HEK293 (cell line): ENCODE data around the gene FXYD3.

Experiments used
- CTCF ChIA-PET: fragments of 350-600 bp; formaldehyde crosslinking; extraction: SDS; loops from one replicate; lab custom pipeline; 2021; ENCODE audit warnings: antibody characterized with exemption; lab: Yijun Ruan, JAX
- POLR2A ChIA-PET: fragments of 300-600 bp; formaldehyde crosslinking; extraction: SDS; loops from one replicate; lab custom pipeline; 2020; ENCODE audit warnings: antibody characterized with exemption, inconsistent platforms; lab: Yijun Ruan, JAX
- H3K27ac ChIP-seq: fragments of 200-500 bp; sonication (Bioruptor generic); 2 replicates; pipeline ENCODE4 v1.5.1; 2014; ENCODE audit warnings: low read depth, low read length, control low read depth, inconsistent platforms; ENCODE audit errors: extremely low read depth
- H3K36me3 ChIP-seq, 2 experiments: fragments of 200-500 bp in 1 of 2; sonication (Bioruptor generic) in 1 of 2; 1 replicate in 1 of 2; 2 replicates in 1 of 2; pipeline ENCODE4 v1.5.1; 2014 to 2017; ENCODE audit warnings: inconsistent platforms in 2 of 2, low read length in 2 of 2; ENCODE audit not compliant: control insufficient read depth in 2 of 2, insufficient read depth in 1 of 2
- H3K4me1 ChIP-seq: fragments of 200-500 bp; sonication (Bioruptor generic); 2 replicates; pipeline ENCODE4 v1.5.1; 2014; ENCODE audit warnings: mild to moderate bottlenecking, low read length, inconsistent platforms; ENCODE audit not compliant: control insufficient read depth, insufficient read depth
- H3K4me3 ChIP-seq: 2 replicates; pipeline ENCODE4 v1.5.1; 2011; ENCODE audit warnings: low read depth, mild to moderate bottlenecking, control low read depth, low read length, moderate library complexity
- H3K9me3 ChIP-seq: fragments of 200-500 bp; sonication (Bioruptor generic); 2 replicates; pipeline ENCODE4 v1.5.1; 2014; ENCODE audit warnings: low read depth, low read length, inconsistent platforms; ENCODE audit not compliant: control insufficient read depth, insufficient read depth
- HIC1 ChIP-seq: fragments of 450-650 bp; formaldehyde crosslinking; IDR thresholded peaks from 2 replicates; pipeline ENCODE4 v1.5.1; 2016; ENCODE audit warnings: missing biosample characterization, missing genetic modification characterization
- ZBTB6 ChIP-seq: fragments of 450-650 bp; formaldehyde crosslinking; IDR thresholded peaks from 2 replicates; pipeline ENCODE4 v1.5.1; 2017; ENCODE audit warnings: missing biosample characterization, missing genetic modification characterization
- ZIC2 ChIP-seq: fragments of 450-650 bp; formaldehyde crosslinking; IDR thresholded peaks from 2 replicates; pipeline ENCODE4 v1.5.1; 2016; ENCODE audit warnings: missing biosample characterization, missing genetic modification characterization
- ZNF140 ChIP-seq: fragments of 450-650 bp; formaldehyde crosslinking; IDR thresholded peaks from 2 replicates; pipeline ENCODE4 v1.5.1; 2016; ENCODE audit warnings: missing biosample characterization, missing genetic modification characterization
- ZNF2 ChIP-seq: fragments of 450-650 bp; formaldehyde crosslinking; IDR thresholded peaks from 2 replicates; pipeline ENCODE4 v1.5.1; 2016; ENCODE audit warnings: missing biosample characterization, missing genetic modification characterization
- ZNF266 ChIP-seq: fragments of 450-650 bp; formaldehyde crosslinking; IDR thresholded peaks from 2 replicates; pipeline ENCODE4 v1.5.1; 2016; ENCODE audit warnings: missing biosample characterization, missing genetic modification characterization, low read depth
- ZNF521 ChIP-seq: fragments of 450-650 bp; formaldehyde crosslinking; IDR thresholded peaks from 2 replicates; pipeline ENCODE4 v1.5.1; 2017; ENCODE audit warnings: missing biosample characterization, mild to moderate bottlenecking, missing genetic modification characterization
- ZNF548 ChIP-seq: fragments of 450-650 bp; formaldehyde crosslinking; IDR thresholded peaks from 2 replicates; pipeline ENCODE4 v1.5.1; 2016; ENCODE audit warnings: missing biosample characterization, missing genetic modification characterization
- ZNF658 ChIP-seq: fragments of 450-650 bp; formaldehyde crosslinking; IDR thresholded peaks from 2 replicates; pipeline ENCODE4; 2016; ENCODE audit warnings: missing biosample characterization, missing genetic modification characterization
- ZNF692 ChIP-seq: fragments of 450-650 bp; formaldehyde crosslinking; IDR thresholded peaks from 2 replicates; pipeline ENCODE4 v1.5.1; 2016; ENCODE audit warnings: missing biosample characterization, missing genetic modification characterization
- ZNF776 ChIP-seq: fragments of 450-650 bp; formaldehyde crosslinking; IDR thresholded peaks from 2 replicates; pipeline ENCODE4 v1.5.0; 2017; ENCODE audit warnings: missing biosample characterization, missing genetic modification characterization, borderline replicate concordance
- ZNF777 ChIP-seq: fragments of 450-650 bp; formaldehyde crosslinking; IDR thresholded peaks from 2 replicates; pipeline ENCODE4 v1.5.1; 2017; ENCODE audit warnings: missing biosample characterization, missing genetic modification characterization, borderline replicate concordance
- ZNF791 ChIP-seq: fragments of 450-650 bp; formaldehyde crosslinking; IDR thresholded peaks from 2 replicates; pipeline ENCODE4 v1.5.1; 2016; ENCODE audit warnings: missing biosample characterization, missing genetic modification characterization
- TF ChIP-seq, protein P1 (sequence below): fragments of 450-650 bp; formaldehyde crosslinking; IDR thresholded peaks from 2 replicates; pipeline ENCODE4 v1.5.1; 2017; ENCODE audit warnings: missing biosample characterization, missing genetic modification characterization
- TF ChIP-seq, protein P2 (sequence below): fragments of 450-650 bp; formaldehyde crosslinking; IDR thresholded peaks from 2 replicates; pipeline ENCODE4 v1.5.1; 2016; ENCODE audit warnings: missing biosample characterization, missing genetic modification characterization
- TF ChIP-seq, protein P3 (sequence below): fragments of 450-650 bp; IDR thresholded peaks from 2 replicates; pipeline ENCODE4 v1.5.1; 2018; ENCODE audit warnings: missing biosample characterization, missing genetic modification characterization
- TF ChIP-seq, protein P4 (sequence below): fragments of 450-650 bp; formaldehyde crosslinking; IDR thresholded peaks from 2 replicates; pipeline ENCODE4 v1.5.1; 2016; ENCODE audit warnings: missing biosample characterization, missing genetic modification characterization
- TF ChIP-seq, protein P5 (sequence below): fragments of 450-650 bp; formaldehyde crosslinking; IDR thresholded peaks from 2 replicates; pipeline ENCODE4 v1.5.1; 2016; ENCODE audit warnings: missing biosample characterization, missing genetic modification characterization

Gene FXYD3

GRCh38 chr19:35087393-35087792, 28.2 kb upstream of the FXYD3 start (continued):
- TF ChIP-seq ZBTB6 (no peak), ZNF521 (no peak), ZNF266 (tag by site-specific recombination) (no peak)
- TF ChIP-seq, protein P1, sequence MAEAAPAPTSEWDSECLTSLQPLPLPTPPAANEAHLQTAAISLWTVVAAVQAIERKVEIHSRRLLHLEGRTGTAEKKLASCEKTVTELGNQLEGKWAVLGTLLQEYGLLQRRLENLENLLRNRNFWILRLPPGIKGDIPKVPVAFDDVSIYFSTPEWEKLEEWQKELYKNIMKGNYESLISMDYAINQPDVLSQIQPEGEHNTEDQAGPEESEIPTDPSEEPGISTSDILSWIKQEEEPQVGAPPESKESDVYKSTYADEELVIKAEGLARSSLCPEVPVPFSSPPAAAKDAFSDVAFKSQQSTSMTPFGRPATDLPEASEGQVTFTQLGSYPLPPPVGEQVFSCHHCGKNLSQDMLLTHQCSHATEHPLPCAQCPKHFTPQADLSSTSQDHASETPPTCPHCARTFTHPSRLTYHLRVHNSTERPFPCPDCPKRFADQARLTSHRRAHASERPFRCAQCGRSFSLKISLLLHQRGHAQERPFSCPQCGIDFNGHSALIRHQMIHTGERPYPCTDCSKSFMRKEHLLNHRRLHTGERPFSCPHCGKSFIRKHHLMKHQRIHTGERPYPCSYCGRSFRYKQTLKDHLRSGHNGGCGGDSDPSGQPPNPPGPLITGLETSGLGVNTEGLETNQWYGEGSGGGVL (tag by site-specific recombination) = no peak

DNA sequence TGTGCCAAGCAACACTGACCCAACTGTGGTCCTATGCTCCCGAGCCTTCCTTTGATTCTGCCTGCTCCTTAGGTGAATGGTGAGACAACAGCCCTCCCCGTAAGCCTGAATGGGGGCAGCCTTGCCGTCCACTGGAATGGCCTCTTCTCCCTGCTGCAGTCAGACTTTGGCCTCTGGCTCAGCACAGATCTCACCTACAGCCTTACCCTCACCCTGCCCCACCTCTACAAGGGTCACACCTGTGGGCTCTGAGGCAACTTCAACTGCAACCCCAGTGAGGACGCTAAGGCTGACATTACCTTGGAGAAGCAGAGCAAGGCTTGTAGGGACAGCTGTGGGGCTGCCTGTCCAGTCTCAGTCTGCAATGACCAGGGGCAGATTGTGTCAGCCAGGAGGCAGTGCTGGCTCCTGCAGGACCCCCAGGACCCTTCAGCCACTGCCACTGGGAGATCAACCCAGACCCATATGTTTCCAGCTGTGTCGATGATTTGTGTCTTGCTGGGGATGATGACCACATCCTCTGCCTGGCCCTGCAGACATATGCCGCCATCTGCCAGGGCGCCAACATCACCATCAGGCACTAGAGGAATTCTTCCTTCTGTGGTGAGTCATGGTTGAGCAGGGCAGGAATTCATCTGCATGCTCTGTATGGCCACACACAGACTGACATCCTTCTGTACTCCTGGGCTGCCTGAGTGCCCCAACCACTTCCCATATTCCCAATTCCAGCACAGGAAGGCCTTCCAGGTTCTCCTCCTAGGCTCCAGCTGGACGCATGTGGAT, 27.3 kb upstream of the FXYD3 start:
- H3K27ac ChIP-seq = no peak overlapping the region
- ChIA-PET POLR2A (no interaction called here), CTCF (interaction anchor here (0.7 to 4.7 kb wide), 11 partner anchors 12 to 422 kb away, joined by 3 to 60 read pairs (median 5); partner anchors contain the start of gene LGI4)
- H3K36me3 ChIP-seq = no peaks in the 10 kb centered on the region
- H3K4me3 ChIP-seq = no peak overlapping the region
- peaks cover 7% of the 10 kb centered on the region for H3K4me1 ChIP-seq
- no peaks in the 10 kb centered on the region for H3K9me3 ChIP-seq
- TF ChIP-seq, protein P2, sequence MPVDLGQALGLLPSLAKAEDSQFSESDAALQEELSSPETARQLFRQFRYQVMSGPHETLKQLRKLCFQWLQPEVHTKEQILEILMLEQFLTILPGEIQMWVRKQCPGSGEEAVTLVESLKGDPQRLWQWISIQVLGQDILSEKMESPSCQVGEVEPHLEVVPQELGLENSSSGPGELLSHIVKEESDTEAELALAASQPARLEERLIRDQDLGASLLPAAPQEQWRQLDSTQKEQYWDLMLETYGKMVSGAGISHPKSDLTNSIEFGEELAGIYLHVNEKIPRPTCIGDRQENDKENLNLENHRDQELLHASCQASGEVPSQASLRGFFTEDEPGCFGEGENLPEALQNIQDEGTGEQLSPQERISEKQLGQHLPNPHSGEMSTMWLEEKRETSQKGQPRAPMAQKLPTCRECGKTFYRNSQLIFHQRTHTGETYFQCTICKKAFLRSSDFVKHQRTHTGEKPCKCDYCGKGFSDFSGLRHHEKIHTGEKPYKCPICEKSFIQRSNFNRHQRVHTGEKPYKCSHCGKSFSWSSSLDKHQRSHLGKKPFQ (tag by site-specific recombination) = no peak
- no peak for TF ChIP-seq ZNF776 (tag by site-specific recombination)
- TF ChIP-seq ZNF791 (tag by site-specific recombination) = no peak
- no peak for TF ChIP-seq ZNF548 (tag by site-specific recombination)
- no peak for TF ChIP-seq ZNF692
- TF ChIP-seq, protein P3, sequence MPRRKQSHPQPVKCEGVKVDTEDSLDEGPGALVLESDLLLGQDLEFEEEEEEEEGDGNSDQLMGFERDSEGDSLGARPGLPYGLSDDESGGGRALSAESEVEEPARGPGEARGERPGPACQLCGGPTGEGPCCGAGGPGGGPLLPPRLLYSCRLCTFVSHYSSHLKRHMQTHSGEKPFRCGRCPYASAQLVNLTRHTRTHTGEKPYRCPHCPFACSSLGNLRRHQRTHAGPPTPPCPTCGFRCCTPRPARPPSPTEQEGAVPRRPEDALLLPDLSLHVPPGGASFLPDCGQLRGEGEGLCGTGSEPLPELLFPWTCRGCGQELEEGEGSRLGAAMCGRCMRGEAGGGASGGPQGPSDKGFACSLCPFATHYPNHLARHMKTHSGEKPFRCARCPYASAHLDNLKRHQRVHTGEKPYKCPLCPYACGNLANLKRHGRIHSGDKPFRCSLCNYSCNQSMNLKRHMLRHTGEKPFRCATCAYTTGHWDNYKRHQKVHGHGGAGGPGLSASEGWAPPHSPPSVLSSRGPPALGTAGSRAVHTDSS (tag by site-specific recombination) = no peak
- no peak for TF ChIP-seq HIC1 (tag by site-specific recombination)
- TF ChIP-seq, protein P4, sequence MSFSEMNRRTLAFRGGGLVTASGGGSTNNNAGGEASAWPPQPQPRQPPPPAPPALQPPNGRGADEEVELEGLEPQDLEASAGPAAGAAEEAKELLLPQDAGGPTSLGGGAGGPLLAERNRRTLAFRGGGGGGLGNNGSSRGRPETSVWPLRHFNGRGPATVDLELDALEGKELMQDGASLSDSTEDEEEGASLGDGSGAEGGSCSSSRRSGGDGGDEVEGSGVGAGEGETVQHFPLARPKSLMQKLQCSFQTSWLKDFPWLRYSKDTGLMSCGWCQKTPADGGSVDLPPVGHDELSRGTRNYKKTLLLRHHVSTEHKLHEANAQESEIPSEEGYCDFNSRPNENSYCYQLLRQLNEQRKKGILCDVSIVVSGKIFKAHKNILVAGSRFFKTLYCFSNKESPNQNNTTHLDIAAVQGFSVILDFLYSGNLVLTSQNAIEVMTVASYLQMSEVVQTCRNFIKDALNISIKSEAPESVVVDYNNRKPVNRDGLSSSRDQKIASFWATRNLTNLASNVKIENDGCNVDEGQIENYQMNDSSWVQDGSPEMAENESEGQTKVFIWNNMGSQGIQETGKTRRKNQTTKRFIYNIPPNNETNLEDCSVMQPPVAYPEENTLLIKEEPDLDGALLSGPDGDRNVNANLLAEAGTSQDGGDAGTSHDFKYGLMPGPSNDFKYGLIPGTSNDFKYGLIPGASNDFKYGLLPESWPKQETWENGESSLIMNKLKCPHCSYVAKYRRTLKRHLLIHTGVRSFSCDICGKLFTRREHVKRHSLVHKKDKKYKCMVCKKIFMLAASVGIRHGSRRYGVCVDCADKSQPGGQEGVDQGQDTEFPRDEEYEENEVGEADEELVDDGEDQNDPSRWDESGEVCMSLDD = no peak
- TF ChIP-seq, protein P1 (tag by site-specific recombination) = no peak
- no peak for TF ChIP-seq ZNF777 (tag by site-specific recombination)
- TF ChIP-seq ZNF140 (tag by site-specific recombination) = no peak
- TF ChIP-seq, protein P5, sequence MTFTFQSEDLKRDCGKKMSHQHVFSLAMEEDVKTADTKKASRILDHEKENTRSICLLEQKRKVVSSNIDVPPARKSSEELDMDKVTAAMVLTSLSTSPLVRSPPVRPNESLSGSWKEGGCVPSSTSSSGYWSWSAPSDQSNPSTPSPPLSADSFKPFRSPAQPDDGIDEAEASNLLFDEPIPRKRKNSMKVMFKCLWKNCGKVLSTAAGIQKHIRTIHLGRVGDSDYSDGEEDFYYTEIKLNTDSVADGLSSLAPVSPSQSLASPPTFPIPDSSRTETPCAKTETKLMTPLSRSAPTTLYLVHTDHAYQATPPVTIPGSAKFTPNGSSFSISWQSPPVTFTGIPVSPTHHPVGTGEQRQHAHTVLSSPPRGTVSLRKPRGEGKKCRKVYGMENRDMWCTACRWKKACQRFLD (tag by site-specific recombination) = 0 out of 2 replicates have a peak, but pooled peaks have one; percentile 0
- peak; percentile 59; the same call in 1 of the 2 replicates for TF ChIP-seq ZIC2 (tag by site-specific recombination)
- no peak for TF ChIP-seq ZNF658 (tag by site-specific recombination)
- no peak for TF ChIP-seq ZNF2 (tag by site-specific recombination)
